Upper lobe of left lung (tissue), 6 donors: ENCODE measurements around the gene UGT3A1. TPM values are rescaled to one million over a fixed set of nuclear protein-coding genes. Genes with fewer than 3 reads are reported as not detected.

ENCODE experiments used
- ATAC-seq, 2 donors: fragments of 200-7000 bp; cut with Tn5 transposase; one replicate each; pipeline ENCODE4 v1.9.1; 2022; ENCODE audit warnings: mild to moderate bottlenecking in 2 of 2, moderate library complexity in 2 of 2; ENCODE audit not compliant: low FRiP score in 2 of 2
- DNase-seq, 2 donors: peaks; one replicate each; pipeline ENCODE4 v3.0.0-alpha.2; 2019 to 2020
- H3K27ac ChIP-seq, 4 donors: fragments of 200-600 bp; sonication (generic); one replicate each; pipeline ENCODE4 v1.5.1; 2016 to 2019
- H3K27me3 ChIP-seq, 4 donors: fragments of 200-600 bp; sonication (generic); one replicate each; pipeline ENCODE4 v1.5.1; 2017 to 2019
- H3K36me3 ChIP-seq, 4 donors: fragments of 200-600 bp; sonication (generic); one replicate each; pipeline ENCODE4 v1.5.1; 2016 to 2019
- H3K4me1 ChIP-seq, 4 donors: fragments of 200-600 bp; sonication (generic); one replicate each; pipeline ENCODE4 v1.5.1; 2018 to 2019
- H3K4me3 ChIP-seq, 4 donors: fragments of 200-600 bp; sonication (generic); one replicate each; pipeline ENCODE4 v1.5.1; 2017 to 2019; ENCODE audit warnings: mild to moderate bottlenecking in 2 of 4, moderate library complexity in 1 of 4
- H3K9me3 ChIP-seq, 4 donors: fragments of 200-600 bp; sonication (generic); one replicate each; pipeline ENCODE4 v1.5.1; 2018 to 2019
- CTCF ChIP-seq, 6 experiments: fragments of 450-650 bp in 4 of 6; fragments of 200-600 bp in 2 of 6; sonication (generic) in 2 of 6; IDR thresholded peaks; one replicate each; pipeline ENCODE4 v1.5.1; 2016 to 2019; ENCODE audit warnings: antibody characterized with exemption in 6 of 6
- EP300 ChIP-seq, 4 donors: sonication (generic); formaldehyde crosslinking; IDR thresholded peaks; one replicate each; pipeline ENCODE4 v1.5.1; 2017; ENCODE audit warnings: antibody characterized with exemption in 4 of 4, control low read depth in 2 of 4
- POLR2A ChIP-seq, 4 donors: fragments of 450-650 bp; IDR thresholded peaks; one replicate each; pipeline ENCODE4 v1.5.1; 2016 to 2017; ENCODE audit warnings: antibody characterized with exemption in 4 of 4, mild to moderate bottlenecking in 2 of 4
- POLR2AphosphoS5 ChIP-seq, 2 donors: sonication (generic); formaldehyde crosslinking; IDR thresholded peaks; one replicate each; pipeline ENCODE4 v1.5.1; 2017; ENCODE audit warnings: antibody characterized with exemption in 2 of 2
- WGBS, 2 donors: methylation state at CpG; one replicate each; pipeline ENCODE4 v1.1.5; 2017 to 2018; 5-methylcytosine and 5-hydroxymethylcytosine counted together
- total RNA-seq, 6 donors: library from RNA; depleted of rRNA in 4 of 6; stranded (reverse); fragments of >200 nt in 4 of 6; gene quantifications; one replicate each; pipeline versions ENCODE4 v1.1.0 to v1.2.1, GENCODE V29; 2016 to 2021
- donor health status: DM: no; HTN: no; CAD: no; lungs with moderate emphysema.
- donor health status: DM: no; HTN: yes; CAD: no; lungs with severe emphysema.

The UGT3A1 gene
- total RNA-seq, 6 donors from 2014 or later: not detected

DNA sequence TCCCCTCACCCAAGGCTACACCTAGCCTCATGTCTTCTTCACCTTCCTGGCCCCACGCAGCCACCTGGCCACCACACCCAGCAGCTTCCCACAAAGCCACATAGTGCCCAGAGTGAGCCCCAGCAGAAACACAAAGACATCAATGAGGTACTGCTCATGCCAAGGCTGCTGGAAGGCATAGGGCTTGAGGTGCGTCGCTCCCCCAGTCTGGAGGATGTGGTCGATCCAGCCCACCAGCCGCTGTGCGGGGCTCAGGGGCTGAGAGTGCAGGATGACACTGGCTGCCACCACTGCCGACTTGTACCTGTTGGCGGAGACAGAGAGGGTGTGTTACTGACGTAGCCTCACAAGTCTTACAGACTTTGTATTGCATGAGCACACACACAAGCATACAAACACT, 37.0 kb downstream of the UGT3A1 start:
- Histone ChIP-seq H3K27ac (no peak overlapping the region), H3K4me3 (no peak overlapping the region), H3K4me1 (no peaks in the 10 kb centered on the region), H3K27me3 (no peaks in the 10 kb centered on the region), H3K9me3 (peaks cover 0 to 6% (median 0%) of the 10 kb centered on the region in 4 donors), H3K36me3 (no peaks in the 10 kb centered on the region)
- TF ChIP-seq CTCF (IDR thresholded peaks at IDR 0.05): no peak
- TF ChIP-seq POLR2A (IDR thresholded peaks at IDR 0.05): no peak
- TF ChIP-seq EP300 (IDR thresholded peaks at IDR 0.05): no peak
- no peak for TF ChIP-seq POLR2AphosphoS5 (IDR thresholded peaks at IDR 0.05)
- ATAC-seq: peak in 1 of 2 donors; percentile 44
- WGBS, 2 donors: 63 to 68% methylated on average over 5 to 9 of the region's 9 CpGs
- DNase-seq: peak in 1 of 2 donors; percentile 41

GRCh38 chr5:35947085-35947484, 44.1 kb downstream of the UGT3A1 start:
- no peaks in the 10 kb centered on the region for H3K9me3 ChIP-seq
- WGBS, 2 donors: 74 to 88% methylated on average over 5 of the region's 5 CpGs
- no peaks in the 10 kb centered on the region for H3K27me3 ChIP-seq

GRCh38 chr5:35939639-35940038, 51.6 kb downstream of the UGT3A1 start:
- TF ChIP-seq POLR2A (IDR thresholded peaks at IDR 0.05): no peak
- TF ChIP-seq POLR2AphosphoS5 (IDR thresholded peaks at IDR 0.05): no peak
- no peak for TF ChIP-seq EP300 (IDR thresholded peaks at IDR 0.05)
- TF ChIP-seq CTCF (IDR thresholded peaks at IDR 0.05): no peak
- H3K4me3 ChIP-seq: no peak overlapping the region
- 64 to 79% methylated on average over 3 of the region's 3 CpGs for WGBS, 2 donors
- H3K9me3 ChIP-seq: no peaks in the 10 kb centered on the region
- H3K4me1 ChIP-seq: no peaks in the 10 kb centered on the region
- no peak overlapping the region for H3K27ac ChIP-seq
- H3K36me3 ChIP-seq: no peaks in the 10 kb centered on the region
- DNase-seq: no peak
- ATAC-seq: no peak
- H3K27me3 ChIP-seq: no peaks in the 10 kb centered on the region

More at GRCh38 chr5:35947085-35947484, 44.1 kb downstream of the UGT3A1 start:
- no peaks in the 10 kb centered on the region for H3K4me1 ChIP-seq
- H3K27ac ChIP-seq: no peak overlapping the region
- ATAC-seq: no peak
- TF ChIP-seq CTCF (IDR thresholded peaks at IDR 0.05): no peak
- no peak for TF ChIP-seq POLR2AphosphoS5 (IDR thresholded peaks at IDR 0.05)
- no peak for TF ChIP-seq POLR2A (IDR thresholded peaks at IDR 0.05)
- no peak for TF ChIP-seq EP300 (IDR thresholded peaks at IDR 0.05)
- no peak overlapping the region for H3K4me3 ChIP-seq
- no peaks in the 10 kb centered on the region for H3K36me3 ChIP-seq
- no peak for DNase-seq

DNA sequence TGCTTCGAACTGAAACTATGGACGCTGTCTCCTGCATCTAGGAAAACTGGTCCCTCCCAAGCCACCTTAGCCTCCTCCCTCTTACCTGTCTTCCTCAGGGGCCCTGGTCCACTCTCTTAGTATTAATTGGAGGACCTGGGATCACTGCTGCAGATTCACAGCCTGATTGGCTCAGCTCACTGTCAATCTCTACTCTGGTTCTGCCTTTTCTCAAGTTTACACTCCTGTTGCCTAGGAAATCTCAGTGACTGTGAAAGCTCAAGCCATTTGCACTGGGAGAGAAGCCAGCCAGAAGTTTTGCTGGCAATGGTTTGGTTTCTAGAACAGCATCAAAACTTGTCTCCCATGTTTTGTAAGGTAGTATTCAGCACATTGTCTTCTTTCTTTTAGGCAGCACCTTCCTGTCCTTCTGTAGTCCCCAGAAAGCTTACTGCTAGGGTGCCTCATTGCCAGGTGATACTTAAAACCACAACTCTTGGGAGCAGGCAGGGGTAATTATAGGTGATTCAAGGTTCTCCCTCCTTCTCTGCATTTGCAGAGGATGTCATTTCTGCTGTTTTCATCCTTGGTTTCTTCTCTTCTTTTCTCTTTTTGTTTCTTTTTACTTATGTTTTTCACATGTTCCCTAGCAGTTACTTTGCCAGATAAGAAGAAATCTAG, 52.5 kb downstream of the UGT3A1 start, which contains the start of gene CAPSL:
CAPSL (minus strand) TSS at position 55 of the 660 bp plus-strand sequence. CDS start 17,502 bp downstream, outside the sequence.
- WGBS, 2 donors: 50 to 66% methylated on average over 2 of the region's 2 CpGs
- Histone ChIP-seq H3K4me3 (no peak within 1 kb of the TSS), H3K27me3 (no peaks in the 10 kb centered on the region), H3K27ac (no peak within 1 kb of the TSS), H3K4me1 (no peaks in the 10 kb centered on the region), H3K36me3 (no peaks in the 10 kb centered on the region), H3K9me3 (no peaks in the 10 kb centered on the region)
- DNase-seq: peak in 1 of 2 donors; percentile 65
- no peak for TF ChIP-seq CTCF (IDR thresholded peaks at IDR 0.05)
- no peak for TF ChIP-seq EP300 (IDR thresholded peaks at IDR 0.05)
- no peak for TF ChIP-seq POLR2A (IDR thresholded peaks at IDR 0.05)
- TF ChIP-seq POLR2AphosphoS5 (IDR thresholded peaks at IDR 0.05): no peak
- ATAC-seq: peak in 1 of 2 donors; percentile 63
